Activated CD4-positive, alpha-beta T cell treated with anti-CD3 and anti-CD28 coated beads, Interleukin-2, amount 50 U/mL, for 1 hour (primary cell): ENCODE results near the gene NGEF.
"Not testable (repeated sequence)": the region's sequence is repeated elsewhere in the genome, so short reads cannot be mapped to it uniquely, and the experiment has no call there.

Experiments
- DNase-seq: peaks from one replicate; pipeline ENCODE4 v3.0.0-alpha.2; 2020

NGEF gene

DNA sequence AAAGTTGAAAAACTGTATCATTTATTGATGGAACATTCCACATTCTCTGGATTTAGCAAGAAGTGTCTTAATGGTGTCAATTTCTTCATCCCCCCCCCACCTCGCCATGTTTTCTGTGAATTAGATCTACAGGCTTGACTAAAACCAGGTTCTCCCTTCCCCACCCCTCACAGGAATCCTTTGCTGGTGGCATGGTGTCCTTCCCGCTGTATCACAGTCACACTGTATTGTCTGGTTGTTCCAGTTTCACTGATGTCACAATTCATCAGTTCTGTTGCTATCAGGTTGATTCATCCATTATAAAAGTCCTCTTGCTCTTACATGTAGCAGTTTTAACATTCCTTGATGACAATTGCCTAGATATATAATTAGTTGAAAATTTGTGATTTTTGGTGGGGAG lies 149.1 kb downstream of the NGEF start:
- no peak for DNase-seq

DNA sequence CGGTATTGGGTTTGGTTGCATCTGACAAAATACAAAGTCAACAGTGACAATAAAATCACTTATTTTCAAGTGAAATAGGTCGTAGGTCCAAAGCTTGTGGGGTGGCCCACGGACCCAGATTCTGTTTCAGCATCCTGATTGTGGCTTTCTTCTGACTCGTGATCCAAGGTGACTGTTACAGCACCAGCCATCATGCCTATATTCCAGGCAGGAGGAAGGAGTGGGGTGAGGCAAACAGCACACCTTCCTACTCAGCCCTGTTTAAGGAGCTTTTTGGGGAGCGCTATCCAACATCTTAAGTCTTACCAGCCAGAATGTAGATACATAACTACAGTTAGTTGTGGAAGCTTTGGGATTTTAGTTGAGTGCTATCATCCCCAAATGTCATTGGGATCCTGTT lies 151.7 kb downstream of the NGEF start:
- no peak for DNase-seq

DNA sequence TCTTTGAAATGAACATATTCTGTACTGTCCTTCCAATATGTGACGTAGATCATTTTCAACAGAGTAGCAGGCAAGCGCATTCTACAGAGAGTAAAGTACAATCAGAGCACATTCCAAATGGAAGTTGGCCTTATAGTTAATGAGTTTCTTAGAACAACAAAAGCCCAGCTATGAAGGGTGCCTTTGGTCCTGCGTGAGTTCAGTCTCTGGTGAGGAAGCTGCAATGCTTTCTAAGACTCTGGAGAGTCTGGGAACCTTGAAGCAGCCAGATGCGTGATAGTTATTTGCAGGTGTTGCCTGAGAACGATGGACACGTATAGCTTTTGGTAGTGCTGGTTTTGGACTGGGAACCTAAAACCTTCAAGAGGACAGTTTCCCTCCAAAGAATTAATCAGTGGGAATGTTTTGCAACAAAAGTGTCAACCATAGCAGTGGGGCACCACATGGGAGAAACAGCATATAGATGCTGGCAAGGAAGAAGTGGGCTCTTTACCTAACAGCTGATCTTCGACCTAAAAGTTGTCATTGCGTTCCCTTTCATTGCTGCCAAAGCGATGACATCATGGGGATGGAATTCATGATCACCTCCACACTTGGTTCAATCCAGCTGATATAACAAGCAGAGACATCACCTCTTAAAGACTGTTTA lies 152.3 kb downstream of the NGEF start:
- no peak for DNase-seq

DNA sequence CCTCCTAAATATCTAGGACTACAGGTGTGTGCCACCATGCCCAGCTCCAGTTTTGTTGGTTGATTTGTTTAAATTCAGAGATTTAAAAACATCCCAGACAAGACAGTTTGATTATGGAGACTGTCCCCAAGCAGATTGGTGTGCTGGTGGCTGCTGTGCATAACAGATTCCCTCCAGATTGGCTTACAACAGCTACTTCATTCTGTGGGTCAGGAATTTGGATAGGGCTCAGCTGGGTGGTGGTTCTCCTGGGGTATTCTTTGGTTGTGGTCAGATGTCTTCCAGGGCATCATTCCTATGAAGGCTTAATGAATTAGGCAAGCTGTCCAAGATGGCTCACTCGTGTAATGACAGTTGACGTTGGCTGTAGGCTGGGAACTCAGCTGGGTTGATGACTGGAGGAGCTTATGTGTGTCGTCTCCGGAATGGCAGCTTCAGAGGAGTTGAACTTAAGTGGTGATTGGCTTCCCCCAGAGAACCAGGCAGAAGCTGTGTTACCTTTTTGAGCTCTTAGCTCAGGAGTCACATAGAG lies 153.6 kb downstream of the NGEF start:
- no peak for DNase-seq

DNA sequence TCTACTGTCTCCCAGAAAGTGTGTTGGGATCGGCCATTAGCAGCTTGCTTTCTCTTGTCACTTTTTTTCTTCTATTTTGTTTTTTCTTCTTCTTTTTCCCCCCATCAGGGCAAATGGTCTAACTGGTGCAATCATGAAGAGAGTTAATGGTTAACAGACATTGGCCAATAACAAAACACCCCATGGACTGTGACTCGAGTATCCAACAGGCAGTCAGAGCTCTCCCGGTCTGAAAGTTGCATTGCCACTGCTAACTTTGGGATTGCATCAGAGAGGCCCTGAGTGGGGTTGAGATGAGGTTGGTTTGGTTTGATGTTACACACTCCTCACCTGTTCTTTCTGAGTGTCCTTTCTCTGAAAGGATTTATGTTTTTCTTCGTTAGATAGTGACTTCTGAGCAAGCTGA lies 155.9 kb downstream of the NGEF start:
- DNase-seq, result no peak

DNA sequence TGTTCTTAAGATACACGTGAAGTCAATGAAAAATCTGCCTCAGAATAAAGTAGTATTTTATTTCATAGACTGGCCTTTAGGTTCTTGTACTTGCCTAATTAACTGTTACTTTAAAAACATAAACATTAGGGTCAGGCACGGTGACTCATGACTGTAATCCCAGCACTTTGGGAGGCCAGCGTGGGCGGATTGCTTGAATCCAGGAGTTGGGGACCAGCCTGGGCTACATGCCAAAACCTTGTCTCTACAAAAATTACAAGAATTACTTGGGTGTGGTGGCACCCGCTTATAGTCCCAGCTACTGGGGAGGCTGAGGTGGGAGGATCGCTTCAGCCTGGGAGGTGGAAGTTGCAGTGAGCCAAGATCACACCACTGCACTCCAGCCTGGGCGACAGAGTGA lies 159.0 kb downstream of the NGEF start:
- DNase-seq, result no peak

DNA sequence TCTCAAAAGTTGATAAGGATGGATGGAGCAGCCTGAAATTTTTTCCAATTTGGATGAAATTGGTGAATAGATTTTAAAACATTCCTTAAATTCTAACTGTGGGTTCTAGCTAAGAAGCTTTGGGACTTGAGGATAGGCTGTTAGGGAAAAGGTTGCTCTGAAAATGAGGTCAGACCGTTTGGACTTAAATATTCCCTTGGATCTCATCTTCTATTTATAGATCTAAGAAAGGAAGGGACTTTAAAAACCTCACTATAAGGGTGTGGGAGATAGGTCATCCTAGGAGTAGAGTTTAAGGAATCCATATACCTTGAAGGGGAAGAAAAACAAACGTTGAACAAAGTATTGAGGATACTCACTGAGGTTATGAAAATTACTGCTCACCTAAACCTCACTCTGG lies 160.4 kb downstream of the NGEF start:
- DNase-seq, result no peak

DNA sequence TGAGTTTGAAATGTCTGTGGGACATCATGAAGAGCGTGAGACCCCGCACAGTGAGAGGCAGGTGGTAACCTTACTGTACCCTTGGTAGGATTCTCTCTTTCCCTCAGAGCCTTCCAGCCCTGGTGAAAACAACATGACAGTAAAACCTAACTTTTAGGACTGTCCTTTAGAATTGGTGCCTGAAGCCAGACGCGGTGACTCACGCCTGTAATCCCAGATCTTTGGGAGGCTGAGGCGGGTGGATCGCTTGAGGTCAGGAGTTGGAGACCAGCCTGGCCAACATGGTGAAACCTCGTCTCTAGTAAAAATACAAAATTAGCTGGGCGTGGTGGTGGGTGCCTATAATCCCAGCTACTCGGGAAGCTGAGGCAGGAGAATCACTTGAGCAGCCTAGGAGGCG lies 161.0 kb downstream of the NGEF start:
- not testable (repeated sequence) for DNase-seq

DNA sequence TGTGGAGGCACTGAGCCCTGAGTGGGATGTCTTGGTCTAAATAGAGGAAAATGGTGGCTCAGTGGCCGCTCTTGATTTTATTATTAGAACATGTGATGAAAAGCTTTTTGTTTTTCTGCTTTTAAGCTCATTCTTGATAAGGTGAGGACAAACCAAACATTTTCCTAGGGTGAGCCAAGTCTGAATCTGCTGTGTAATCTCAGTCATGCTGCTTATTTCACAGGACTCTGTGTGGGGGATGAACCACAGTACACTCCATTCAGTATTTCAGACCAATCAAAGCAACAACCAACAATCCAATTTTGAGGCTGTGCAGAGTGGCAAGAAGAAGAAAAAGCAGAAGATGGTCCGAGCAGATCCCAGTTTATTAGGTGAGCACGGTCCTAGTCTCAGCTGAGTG lies 163.0 kb downstream of the NGEF start:
- DNase-seq, result no peak

DNA sequence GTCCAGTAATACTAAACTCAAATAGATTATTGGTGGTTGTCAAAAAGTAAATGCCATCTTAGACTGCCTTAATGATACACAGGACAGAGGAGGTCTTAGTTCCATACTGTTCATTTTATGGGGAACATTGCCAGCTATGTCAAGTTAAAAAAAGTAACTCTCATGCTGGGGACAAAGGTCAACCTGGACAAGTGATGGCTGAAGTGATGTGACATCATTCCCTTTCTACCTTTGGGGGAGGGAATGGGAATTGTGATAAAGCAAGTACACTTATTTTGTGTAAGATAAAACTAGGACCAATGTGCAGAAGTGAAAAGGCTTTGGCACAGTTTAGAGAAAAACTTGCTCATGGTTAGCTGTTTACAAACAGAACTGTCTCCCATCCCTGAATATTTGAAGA lies 167.0 kb downstream of the NGEF start:
- DNase-seq, result no peak

DNA sequence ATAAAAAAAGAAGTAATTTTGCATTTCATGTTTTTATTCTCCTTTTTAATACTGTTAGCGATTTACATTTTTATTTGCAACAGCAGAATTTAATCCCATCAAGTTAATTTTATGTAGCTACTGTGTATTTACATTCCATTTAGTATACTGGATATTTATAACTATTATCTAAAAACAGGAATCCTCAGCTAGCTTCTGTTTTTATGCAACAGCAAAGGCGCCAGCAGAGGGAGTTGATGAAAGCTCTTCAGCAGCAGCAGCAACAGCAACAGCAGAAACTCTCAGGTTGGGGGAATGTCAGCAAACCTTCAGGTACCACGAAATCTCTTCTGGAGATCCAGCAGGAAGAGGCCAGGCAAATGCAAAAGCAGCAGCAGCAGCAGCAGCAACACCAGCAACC lies 169.2 kb downstream of the NGEF start:
- no peak for DNase-seq

DNA sequence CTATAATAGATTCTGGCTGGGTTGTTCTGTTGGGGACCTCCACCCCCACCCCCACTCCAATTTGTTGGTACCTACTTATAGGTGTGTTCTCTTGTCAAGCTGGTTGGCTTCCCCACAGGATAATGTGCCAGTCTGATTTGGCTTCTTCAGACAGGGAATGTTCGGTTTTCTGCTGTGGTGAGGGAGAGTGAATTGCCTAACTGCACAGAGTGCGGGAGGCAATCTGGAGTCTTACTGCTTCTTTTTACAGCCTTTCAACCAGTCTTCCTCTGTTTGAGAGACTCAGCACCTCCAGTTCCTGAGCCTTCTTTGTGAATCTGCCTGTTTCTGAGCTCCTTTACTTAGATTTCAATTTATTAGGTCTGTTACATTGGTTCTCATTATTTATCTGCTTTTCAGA lies 170.4 kb downstream of the NGEF start:
- no peak for DNase-seq

DNA sequence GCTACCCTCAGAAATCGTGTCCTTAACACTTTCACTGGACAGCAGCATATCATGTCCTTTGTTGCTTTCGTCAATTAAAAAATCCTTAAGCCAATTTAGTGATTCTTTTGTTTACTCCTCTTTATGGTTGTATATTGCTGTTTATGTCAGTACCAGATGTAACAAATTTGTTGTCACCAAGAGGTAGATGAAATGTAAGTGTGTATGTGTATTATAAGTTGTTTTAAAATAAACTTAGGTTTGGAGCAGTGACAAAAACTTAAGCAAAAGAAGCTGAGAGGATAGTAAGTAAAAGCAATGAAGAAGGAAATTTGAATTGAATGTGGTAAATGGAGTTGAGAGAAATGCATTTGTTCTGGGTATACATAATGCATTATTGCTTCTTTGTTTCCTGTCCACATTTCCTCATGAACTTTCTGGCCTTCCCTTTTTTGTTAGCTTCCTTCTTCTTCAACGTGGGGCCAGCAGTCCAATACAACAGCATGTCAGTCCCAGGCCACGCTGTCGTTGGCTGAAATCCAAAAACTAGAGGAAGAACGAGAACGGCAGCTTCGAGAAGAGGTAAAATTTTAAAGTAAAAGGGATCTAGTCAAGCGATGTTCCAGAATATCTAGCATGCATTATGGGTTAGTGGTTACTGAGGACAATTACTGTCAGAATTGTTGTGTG lies 173.5 kb downstream of the NGEF start:
- DNase-seq, result no peak

DNA sequence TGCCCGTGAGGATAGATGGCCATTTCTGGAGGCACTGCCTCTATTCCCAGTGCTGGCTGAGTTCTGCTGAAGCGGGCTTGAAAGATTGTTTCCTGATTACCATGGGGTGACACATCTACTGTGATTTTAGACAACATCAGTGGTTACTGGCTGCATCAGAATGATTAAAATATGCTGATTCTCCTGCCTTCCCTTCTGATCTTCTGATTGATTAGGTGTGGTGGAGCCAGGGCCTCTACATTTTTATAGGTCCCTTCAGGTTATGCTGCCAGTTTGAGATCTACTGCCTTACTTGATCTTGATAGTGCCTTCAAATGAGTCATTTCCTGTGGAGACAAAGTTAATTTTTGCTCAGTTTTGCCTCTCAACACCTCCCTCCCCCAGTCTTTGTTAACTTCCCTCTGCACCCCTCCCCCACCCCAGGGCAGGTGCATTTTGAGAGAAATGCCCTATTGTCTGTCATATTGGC lies 174.6 kb downstream of the NGEF start:
- peak; percentile 64 for DNase-seq

DNA sequence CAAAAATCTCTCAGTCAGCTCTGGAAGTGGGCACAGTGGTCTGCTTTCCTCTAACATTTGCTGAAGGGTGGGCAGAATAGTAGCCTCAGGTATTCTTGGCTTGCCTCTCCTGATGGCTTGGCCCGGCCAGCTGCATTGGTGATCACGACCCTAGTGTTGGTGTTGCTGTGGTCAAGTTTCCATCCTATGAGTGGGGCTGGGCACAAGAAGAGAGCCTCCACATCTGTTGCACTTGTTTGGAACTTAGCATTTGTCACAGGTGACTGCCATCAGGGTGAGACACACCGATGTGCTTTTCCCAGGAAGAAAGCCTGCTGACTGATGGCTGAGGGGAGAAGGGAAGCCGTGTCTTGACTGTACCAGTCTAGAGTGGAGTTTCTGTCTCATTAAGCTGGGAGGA lies 176.1 kb downstream of the NGEF start:
- DNase-seq, result no peak

DNA sequence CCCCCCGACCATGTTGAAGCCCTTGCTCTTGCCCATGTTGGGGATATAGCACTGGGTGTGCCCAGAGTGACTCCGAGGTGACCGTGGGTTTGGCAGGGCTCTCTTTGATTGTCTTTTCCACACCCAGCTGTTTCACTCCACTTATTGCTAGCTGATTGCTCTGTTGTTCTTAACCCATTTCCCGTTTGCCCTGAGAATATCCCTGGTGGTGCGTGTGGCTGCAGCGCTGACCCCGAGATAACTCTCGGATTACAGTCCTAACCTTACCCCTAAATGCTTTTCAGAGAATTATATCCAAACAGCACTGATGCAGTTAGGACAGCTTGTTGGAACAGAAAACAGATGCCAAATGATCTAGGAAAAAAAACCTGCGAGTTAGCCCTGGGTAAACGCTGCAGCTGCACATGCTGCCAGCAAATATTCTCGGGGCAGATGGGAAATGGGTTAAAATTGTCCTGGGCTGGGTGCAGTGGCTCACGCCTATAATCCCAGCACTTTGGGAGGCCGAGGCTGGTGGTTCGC lies 177.3 kb downstream of the NGEF start:
- DNase-seq, result no peak

DNA sequence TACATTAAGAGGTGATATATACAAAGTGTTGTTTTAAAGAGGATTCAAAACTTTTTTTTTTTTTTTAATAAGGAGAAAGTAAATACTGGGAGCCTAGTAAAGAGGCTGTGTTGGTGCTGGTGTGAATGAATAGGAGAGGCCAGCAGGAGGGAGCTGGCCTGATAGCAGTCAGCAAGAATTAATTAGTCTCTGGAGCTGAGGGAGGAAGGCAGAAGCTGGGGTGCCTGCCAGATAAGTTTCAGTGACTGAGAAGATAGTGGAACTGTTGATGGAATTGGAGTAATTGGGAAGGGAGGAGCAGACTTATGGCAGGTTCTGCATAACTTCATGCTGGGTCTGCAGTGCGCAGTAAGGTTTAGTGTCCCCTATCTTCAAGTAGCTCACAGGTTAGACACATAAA lies 179.2 kb downstream of the NGEF start:
- DNase-seq, result no peak

DNA sequence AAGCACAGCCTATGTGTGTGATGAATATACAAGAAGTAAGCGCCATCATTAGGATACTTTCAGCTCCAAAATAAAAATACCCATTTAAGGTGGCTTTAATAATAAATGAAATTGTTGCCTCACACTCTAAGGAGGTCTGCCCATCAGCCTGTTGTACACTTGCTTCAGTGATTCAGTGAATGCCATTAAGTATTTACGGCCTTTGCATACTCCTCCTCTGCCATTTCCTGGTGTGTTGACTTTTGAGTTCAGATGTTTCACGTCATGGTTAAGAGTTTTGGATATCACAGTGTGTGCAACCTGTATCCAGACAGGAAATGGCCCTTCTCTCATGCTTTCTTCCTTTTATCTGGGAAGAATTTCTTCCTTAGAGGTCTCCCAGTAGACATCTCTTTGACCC lies 181.6 kb downstream of the NGEF start:
- no peak for DNase-seq

DNA sequence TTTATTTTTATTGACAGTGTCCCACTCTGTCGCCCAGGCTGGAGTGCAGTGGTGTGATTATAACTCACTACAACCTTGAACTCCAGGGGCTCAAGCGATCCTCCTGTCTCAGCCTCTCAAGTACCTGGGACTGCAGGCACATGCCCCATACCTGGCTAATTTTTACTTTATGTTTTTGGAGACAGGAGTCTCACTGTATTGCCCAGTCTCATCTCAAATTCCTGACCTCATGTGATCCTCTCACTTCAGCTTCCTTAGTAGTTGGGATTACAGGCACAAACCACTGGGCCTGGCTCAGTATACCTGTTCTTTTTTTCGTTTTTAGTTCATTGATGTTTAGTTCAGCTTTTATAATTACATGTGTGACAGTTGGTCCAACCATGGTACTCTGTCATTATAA lies 183.1 kb downstream of the NGEF start:
- no peak for DNase-seq
